ENCODE data around the gene PBRM1.

Gene PBRM1

DNA sequence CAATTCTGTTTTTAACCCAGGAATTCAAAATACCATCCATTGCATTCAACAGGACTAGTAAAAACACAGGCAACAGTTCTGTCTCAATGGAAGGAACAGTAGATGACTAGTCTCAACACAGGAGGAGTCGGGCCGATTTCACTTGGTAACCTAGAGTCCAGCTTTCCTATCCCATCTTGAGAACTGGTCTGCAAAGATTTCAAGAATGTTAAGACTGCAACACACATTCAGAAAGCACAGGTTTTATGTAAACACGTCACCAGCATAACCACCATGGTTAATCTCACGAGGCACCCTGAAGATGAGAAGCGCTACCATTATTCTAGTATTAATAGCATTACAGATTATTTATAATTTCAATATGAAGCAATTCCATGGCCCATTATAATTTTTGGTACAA, 127.3 kb downstream of the PBRM1 start:
- DNase-seq (ENCODE audit: extremely low read depth, low read depth), result no peak
- H3K4me3 ChIP-seq (replicated peaks; ENCODE audit: low read depth, low read length), result no peak overlapping the region
- TF ChIP-seq, protein P1, sequence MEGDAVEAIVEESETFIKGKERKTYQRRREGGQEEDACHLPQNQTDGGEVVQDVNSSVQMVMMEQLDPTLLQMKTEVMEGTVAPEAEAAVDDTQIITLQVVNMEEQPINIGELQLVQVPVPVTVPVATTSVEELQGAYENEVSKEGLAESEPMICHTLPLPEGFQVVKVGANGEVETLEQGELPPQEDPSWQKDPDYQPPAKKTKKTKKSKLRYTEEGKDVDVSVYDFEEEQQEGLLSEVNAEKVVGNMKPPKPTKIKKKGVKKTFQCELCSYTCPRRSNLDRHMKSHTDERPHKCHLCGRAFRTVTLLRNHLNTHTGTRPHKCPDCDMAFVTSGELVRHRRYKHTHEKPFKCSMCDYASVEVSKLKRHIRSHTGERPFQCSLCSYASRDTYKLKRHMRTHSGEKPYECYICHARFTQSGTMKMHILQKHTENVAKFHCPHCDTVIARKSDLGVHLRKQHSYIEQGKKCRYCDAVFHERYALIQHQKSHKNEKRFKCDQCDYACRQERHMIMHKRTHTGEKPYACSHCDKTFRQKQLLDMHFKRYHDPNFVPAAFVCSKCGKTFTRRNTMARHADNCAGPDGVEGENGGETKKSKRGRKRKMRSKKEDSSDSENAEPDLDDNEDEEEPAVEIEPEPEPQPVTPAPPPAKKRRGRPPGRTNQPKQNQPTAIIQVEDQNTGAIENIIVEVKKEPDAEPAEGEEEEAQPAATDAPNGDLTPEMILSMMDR (IDR thresholded peaks at IDR 0.05; ENCODE audit: low read depth, low read length, missing control alignments), result no peak

DNA sequence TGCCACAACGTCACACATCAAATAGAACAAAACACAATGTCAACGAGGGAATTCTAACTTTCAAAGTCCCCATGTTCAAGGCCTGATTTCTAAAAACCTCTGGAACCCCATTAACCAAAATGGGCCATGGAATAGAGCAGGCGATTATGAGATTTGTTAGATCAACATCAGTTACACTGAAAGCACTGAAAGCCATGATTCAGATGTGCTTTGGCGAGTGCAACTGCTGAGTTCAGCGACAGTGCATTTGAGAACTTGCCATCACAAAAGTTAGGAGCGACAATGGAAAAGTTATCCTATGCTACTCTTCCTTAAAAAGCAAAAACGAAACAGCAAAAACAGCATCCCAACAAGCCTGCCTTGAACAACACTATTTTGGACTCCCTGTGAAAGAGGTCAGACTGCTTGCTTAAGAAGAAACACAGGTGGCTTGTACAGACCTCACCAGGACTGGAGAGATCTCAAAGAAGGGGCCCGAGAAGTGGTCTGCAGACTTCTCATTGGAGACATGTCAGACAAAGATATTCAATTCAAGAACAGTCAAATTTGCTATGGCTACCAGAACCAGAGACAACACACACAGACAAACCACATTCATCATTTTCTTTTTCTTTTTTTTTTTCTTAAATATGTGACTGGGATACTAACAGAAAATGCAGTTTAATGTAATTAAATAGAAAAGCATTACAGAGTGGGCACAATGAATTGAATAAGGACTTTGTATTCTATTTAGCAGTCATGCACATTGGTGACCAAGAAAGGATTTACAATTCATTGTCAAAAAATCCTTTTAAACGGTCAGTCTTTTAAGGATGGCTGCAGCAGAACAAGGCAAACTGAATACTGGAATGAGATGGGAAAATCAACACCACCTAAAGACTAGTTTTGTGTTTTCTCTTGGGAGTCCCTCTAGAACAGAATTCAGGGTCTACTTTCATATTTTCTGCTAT, 128.4 kb downstream of the PBRM1 start:
- TF ChIP-seq, protein P1 (IDR thresholded peaks at IDR 0.05; ENCODE audit: low read depth, low read length, missing control alignments), result no peak
- no peak for DNase-seq (ENCODE audit: extremely low read depth, low read depth)
- no peak overlapping the region for H3K4me3 ChIP-seq (replicated peaks; ENCODE audit: low read depth, low read length)

DNA sequence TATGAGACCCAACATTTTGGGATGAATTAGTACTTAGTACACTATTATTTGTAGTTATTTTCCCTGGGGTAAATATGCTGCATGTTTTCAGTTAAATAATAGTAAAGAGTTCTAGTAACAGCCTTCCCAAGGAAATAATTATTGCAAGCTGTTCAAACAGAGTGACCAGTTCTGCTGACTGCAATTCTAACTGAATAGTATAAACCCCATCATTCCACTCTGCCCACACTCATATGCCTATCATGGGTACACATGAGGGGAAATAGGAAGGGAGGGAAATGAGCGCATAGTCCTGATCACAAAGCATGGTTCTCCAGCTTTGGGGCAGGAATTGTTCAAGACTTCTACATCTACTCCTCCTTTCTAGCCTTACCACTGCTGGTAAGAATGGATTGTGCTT, 130.7 kb downstream of the PBRM1 start:
- TF ChIP-seq, protein P1 (IDR thresholded peaks at IDR 0.05; ENCODE audit: low read depth, low read length, missing control alignments), result no peak
- no peak for DNase-seq (ENCODE audit: extremely low read depth, low read depth)
- H3K4me3 ChIP-seq (replicated peaks; ENCODE audit: low read depth, low read length), result no peak overlapping the region

DNA sequence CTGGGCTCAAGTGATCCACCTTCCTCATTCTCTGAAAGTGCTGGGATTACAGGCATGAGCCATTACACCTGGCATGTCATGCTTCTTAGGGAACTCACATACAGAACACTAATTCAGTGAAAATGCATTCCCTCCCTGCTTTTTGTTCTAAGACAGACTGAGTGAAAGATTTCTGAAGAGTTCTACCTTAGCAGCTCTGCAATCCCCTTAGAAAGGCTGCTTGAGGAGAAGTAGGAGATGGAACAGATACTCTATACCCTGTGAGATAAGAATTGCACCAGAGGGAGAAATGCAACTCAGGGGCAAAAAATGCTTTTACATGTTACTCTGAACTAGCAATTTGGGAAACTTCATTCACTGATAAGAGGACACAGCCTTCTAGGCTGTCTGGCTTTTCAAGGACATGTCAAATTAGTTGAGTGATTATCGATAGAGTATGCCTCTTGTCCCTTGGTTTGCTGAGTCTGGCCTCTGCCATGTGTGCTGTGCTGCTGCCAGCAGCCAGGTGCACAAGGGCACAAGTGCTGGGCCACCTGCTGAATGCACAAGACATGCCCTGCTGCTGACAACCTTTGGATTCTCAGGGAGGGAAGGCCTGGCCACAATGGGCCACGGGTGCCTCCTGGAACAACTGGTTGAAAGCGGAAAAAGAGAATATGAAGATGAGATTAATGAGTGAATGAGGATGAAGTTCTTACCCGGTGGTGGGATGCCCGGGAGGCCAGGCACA, 131.5 kb downstream of the PBRM1 start:
- H3K4me3 ChIP-seq (replicated peaks; ENCODE audit: low read depth, low read length), result no peak overlapping the region
- TF ChIP-seq, protein P1 (IDR thresholded peaks at IDR 0.05; ENCODE audit: low read depth, low read length, missing control alignments), result no peak
- DNase-seq (ENCODE audit: extremely low read depth, low read depth), result no peak

- no peak for DNase-seq (ENCODE audit: extremely low read depth, low read depth)
- H3K4me3 ChIP-seq (replicated peaks; ENCODE audit: low read depth, low read length), result no peak overlapping the region
Observed at GRCh38 chr3:52552089-52552488, 133.6 kb downstream of the PBRM1 start.

DNA sequence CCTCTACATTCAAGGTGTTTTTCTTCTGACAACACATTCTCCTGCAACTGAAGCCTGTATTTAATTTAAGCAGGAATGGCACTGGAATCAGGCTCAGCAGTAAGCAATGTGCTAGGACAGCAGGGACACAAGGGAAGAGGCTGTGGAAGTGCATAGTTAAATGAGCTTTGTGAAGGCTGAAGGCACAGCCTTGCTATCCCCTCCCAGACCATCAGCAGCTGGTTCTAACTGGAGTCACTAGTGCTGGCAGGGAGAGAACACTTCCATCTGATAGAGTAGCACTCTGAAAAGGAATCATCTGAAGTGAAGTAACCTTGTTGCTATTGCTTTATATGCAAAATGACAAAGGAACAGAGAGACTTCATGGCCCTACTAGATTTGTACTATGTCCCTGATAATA, 134.6 kb downstream of the PBRM1 start:
- no peak for DNase-seq (ENCODE audit: extremely low read depth, low read depth)
- no peak overlapping the region for H3K4me3 ChIP-seq (replicated peaks; ENCODE audit: low read depth, low read length)
- TF ChIP-seq, protein P1 (IDR thresholded peaks at IDR 0.05; ENCODE audit: low read depth, low read length, missing control alignments), result no peak

More at GRCh38 chr3:52552089-52552488, 133.6 kb downstream of the PBRM1 start:
- TF ChIP-seq, protein P1 (IDR thresholded peaks at IDR 0.05; ENCODE audit: low read depth, low read length, missing control alignments), result no peak
